HepG2 (cell line): ENCODE data around the gene DPH2. TPM values are rescaled to one million over a fixed set of nuclear protein-coding genes. Genes with fewer than 3 reads are reported as not detected.

Experiments used
- AKNA ChIP-seq: sonication (generic); formaldehyde crosslinking; IDR thresholded peaks from 2 replicates; pipeline ENCODE4 v1.4.0; 2020; ENCODE audit warnings: missing genetic modification reagents, borderline replicate concordance
- ARNT2 ChIP-seq: sonication (generic); formaldehyde crosslinking; IDR thresholded peaks from 2 replicates; pipeline ENCODE4 v1.8.0; 2022; ENCODE audit warnings: mild to moderate bottlenecking, low read depth, missing genetic modification reagents, moderate library complexity
- BHLHE40 ChIP-seq: IDR thresholded peaks from 2 replicates; pipeline ENCODE4 v1.6.1; 2011; ENCODE audit warnings: low read length, improper control_type of control experiment
- FOSL2 ChIP-seq: sonication (generic); formaldehyde crosslinking; IDR thresholded peaks from 2 replicates; pipeline ENCODE4 v1.4.0; 2020; ENCODE audit warnings: missing genetic modification reagents
- FOXP4 ChIP-seq: sonication (generic); formaldehyde crosslinking; IDR thresholded peaks from 2 replicates; pipeline ENCODE4 v1.4.0; 2020; ENCODE audit warnings: missing genetic modification reagents
- KLF12 ChIP-seq: sonication (generic); formaldehyde crosslinking; IDR thresholded peaks from 2 replicates; pipeline ENCODE4 v1.4.0; 2020; ENCODE audit warnings: missing genetic modification reagents, borderline replicate concordance
- KLF13 ChIP-seq: sonication (generic); formaldehyde crosslinking; IDR thresholded peaks from 2 replicates; pipeline ENCODE4 v1.4.0; 2020; ENCODE audit warnings: mild to moderate bottlenecking, missing genetic modification reagents
- MAFF ChIP-seq: IDR thresholded peaks from 2 replicates; pipeline ENCODE4 v1.6.1; 2011; ENCODE audit warnings: low read depth, low read length, improper control_type of control experiment
- NFATC3 ChIP-seq: sonication (generic); formaldehyde crosslinking; IDR thresholded peaks from 2 replicates; pipeline ENCODE4 v1.5.1; 2020; ENCODE audit warnings: mild to moderate bottlenecking, missing genetic modification reagents
- NONO ChIP-seq, 2 experiments: fragments of 450-650 bp in 1 of 2; sonication (generic) in 1 of 2; formaldehyde crosslinking in 1 of 2; IDR thresholded peaks in 1 of 2; conservative IDR thresholded peaks in 1 of 2; 2 replicates each; pipeline versions ENCODE4 v1.6.1 to v1.8.0; 2017 to 2022; ENCODE audit warnings: mild to moderate bottlenecking in 1 of 2, missing genetic modification reagents in 1 of 2, moderate library complexity in 1 of 2
- SRSF1 ChIP-seq: fragments of 200-400 bp; formaldehyde crosslinking; optimal IDR thresholded peaks from 2 replicates; pipeline ENCODE3; 2017; ENCODE audit warnings: mild to moderate bottlenecking, low read depth, low read length, moderate library complexity
- TOE1 ChIP-seq: sonication (generic); formaldehyde crosslinking; IDR thresholded peaks from 2 replicates; pipeline ENCODE4 v1.4.0; 2020; ENCODE audit warnings: mild to moderate bottlenecking, missing genetic modification reagents
- USF2 ChIP-seq, 2 experiments: sonication (generic) in 1 of 2; formaldehyde crosslinking in 1 of 2; IDR thresholded peaks; 2 replicates each; pipeline versions ENCODE4 v1.5.1 to v1.6.1; 2011 to 2020; ENCODE audit warnings: borderline replicate concordance in 1 of 2, low read depth in 1 of 2, low read length in 1 of 2, mild to moderate bottlenecking in 1 of 2, missing genetic modification reagents in 1 of 2, moderate library complexity in 1 of 2
- ZMYM3 ChIP-seq: sonication (generic); formaldehyde crosslinking; IDR thresholded peaks from 2 replicates; pipeline ENCODE4 v1.5.1; 2020; ENCODE audit warnings: mild to moderate bottlenecking, missing genetic modification reagents
- ZNF124 ChIP-seq: sonication (generic); formaldehyde crosslinking; IDR thresholded peaks from 2 replicates; pipeline ENCODE4 v1.4.0; 2020; ENCODE audit warnings: missing genetic modification reagents
- ZNF225 ChIP-seq: sonication (generic); formaldehyde crosslinking; IDR thresholded peaks from 2 replicates; pipeline ENCODE4 v1.4.0; 2020; ENCODE audit warnings: mild to moderate bottlenecking, missing genetic modification reagents
- ZNF24 ChIP-seq: fragments of 450-650 bp; IDR thresholded peaks from 2 replicates; pipeline ENCODE4 v1.6.1; 2017; ENCODE audit warnings: antibody characterized with exemption, mild to moderate bottlenecking
- ZNF274 ChIP-seq: sonication (generic); formaldehyde crosslinking; IDR thresholded peaks from 2 replicates; pipeline ENCODE4 v1.5.1; 2020; ENCODE audit warnings: mild to moderate bottlenecking, missing genetic modification reagents
- ZNF337 ChIP-seq: sonication (generic); formaldehyde crosslinking; IDR thresholded peaks from 2 replicates; pipeline ENCODE4 v1.5.1; 2020; ENCODE audit warnings: missing genetic modification reagents, low read depth, mild to moderate bottlenecking, borderline replicate concordance
- ZNF501 ChIP-seq: sonication (generic); formaldehyde crosslinking; IDR thresholded peaks from 2 replicates; pipeline ENCODE4 v1.5.1; 2020; ENCODE audit warnings: mild to moderate bottlenecking, moderate library complexity, missing genetic modification reagents
- polyA plus RNA-seq, 8 experiments: library from polyadenylated mRNA; depleted of rRNA in 3 of 8; stranded (reverse) in 7 of 8; unstranded in 1 of 8; fragments of >200 nt; fragmentation: Illumina TruSeq in 4 of 8; extraction: Trizol in 4 of 8; gene quantifications; 2 replicates each; pipeline versions ENCODE4 v1.2.1 to v1.2.3, GENCODE V29; 2011 to 2016; ENCODE audit warnings: low read depth in 4 of 8, missing spikeins in 1 of 8, mixed read lengths in 1 of 8; ENCODE audit not compliant: insufficient read depth in 1 of 8
- total RNA-seq, 5 experiments: library from RNA; depleted of rRNA; stranded (reverse); fragments of >200 nt; fragmentation: Illumina TruSeq; extraction: Trizol; gene quantifications; 2 replicates each; pipeline ENCODE4 v1.2.3, GENCODE V29; 2016; ENCODE audit warnings: low read depth in 1 of 5

The DPH2 gene
- total and polyA plus RNA-seq, 2 of the 13 experiments (the other 11 are each of a cell fraction or from before 2014, with no cell fraction given): 32.2 to 38.3 TPM

- TF ChIP-seq AKNA (CRISPR knock-in tag): no peak
- no peak for TF ChIP-seq ZNF24
- TF ChIP-seq USF2 (IDR thresholded peaks at IDR 0.05; ENCODE audit: low read depth, low read length): peak; percentile 74
- TF ChIP-seq USF2 (CRISPR knock-in tag; IDR thresholded peaks at IDR 0.05; ENCODE audit: borderline replicate concordance): peak; percentile 92; the same call in 1 of the 2 replicates
- no peak for TF ChIP-seq KLF13 (CRISPR knock-in tag)
- peak; percentile 77 for TF ChIP-seq ARNT2
- peak; percentile 82 for TF ChIP-seq ZNF225 (CRISPR knock-in tag)
- TF ChIP-seq FOSL2 (CRISPR knock-in tag): peak; percentile 40
- TF ChIP-seq ZNF501 (CRISPR knock-in tag): peak; percentile 98
- TF ChIP-seq KLF12: peak; percentile 77; the same call in 1 of the 2 replicates
- no peak for TF ChIP-seq MAFF
- TF ChIP-seq ZMYM3 (CRISPR knock-in tag): peak; percentile 50; the same call in 1 of the 2 replicates
- peak; percentile 90 for TF ChIP-seq ZNF274 (CRISPR knock-in tag)
- TF ChIP-seq BHLHE40: no peak; the same call in 1 of the 2 replicates
- peak; percentile 37 for TF ChIP-seq FOXP4 (CRISPR knock-in tag)
- TF ChIP-seq TOE1 (CRISPR knock-in tag): peak; percentile 77; the same call in 1 of the 2 replicates
- TF ChIP-seq NONO (IDR thresholded peaks at IDR 0.05): no peak
- peak; percentile 90 for TF ChIP-seq NONO (CRISPR knock-in tag; conservative IDR thresholded peaks at IDR 0.05)
- TF ChIP-seq NFATC3: no peak
- TF ChIP-seq ZNF124 (CRISPR knock-in tag): peak; percentile 76; the same call in 1 of the 2 replicates
- TF ChIP-seq ZNF337 (CRISPR knock-in tag): 0 out of 2 replicates have a peak, but pooled peaks have one; percentile 75
- TF ChIP-seq SRSF1: peak; percentile 56
Observed at GRCh38 chr1:43946236-43947060, 23.4 kb upstream of the DPH2 start, which contains the start of gene IPO13 (continued).
